ENCODE data around the gene RARA. TPM values are rescaled to one million over a fixed set of nuclear protein-coding genes. Genes with fewer than 3 reads are reported as not detected.

The RARA gene
- total RNA-seq, 1 donor from 2014 or later, result 19.5 TPM

DNA sequence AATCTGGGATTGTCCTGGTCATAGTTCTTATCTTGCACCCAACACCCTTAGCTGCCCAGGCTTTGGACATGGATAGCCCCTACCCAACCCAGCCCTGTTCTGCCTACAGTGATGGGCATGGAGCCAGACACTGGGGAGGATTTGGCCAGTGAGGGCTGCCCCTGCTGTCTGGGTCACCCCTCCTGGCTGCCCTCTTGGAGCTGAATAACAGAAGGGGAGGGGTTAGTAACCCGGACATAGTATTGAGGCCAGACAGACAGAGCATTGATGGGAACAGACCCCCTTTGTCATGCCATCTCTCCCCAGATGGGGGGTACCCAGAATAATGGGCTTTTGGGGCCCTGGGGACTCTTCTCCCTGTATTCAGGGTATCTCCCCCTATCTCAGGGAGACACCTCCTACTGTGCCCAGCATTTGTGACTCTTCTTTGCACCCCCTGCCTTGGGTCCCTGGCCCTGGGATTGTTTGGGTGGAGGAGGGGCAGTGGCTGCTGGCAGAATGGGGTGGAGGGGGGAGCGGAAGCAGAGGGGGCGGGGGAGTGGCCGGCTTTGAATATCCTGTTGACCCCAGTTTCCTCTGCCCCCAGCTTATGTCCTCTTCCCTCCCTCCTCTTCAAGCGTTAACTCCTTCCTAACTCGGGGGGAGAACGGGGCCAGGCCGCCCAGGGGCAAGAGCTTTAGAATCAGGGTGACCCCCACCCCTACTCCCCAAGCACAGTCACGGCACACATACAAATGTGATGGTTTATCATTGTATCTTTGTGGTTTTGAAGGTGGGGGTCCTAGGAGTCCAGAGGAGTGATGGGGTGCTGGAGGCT, 38.5 kb downstream of the RARA start:
- no peak overlapping the region for H3K4me3 ChIP-seq (ENCODE audit: low read depth, low read length)
- no peak for DNase-seq (ENCODE audit: low read depth)
- TF ChIP-seq CTCF (conservative IDR thresholded peaks at IDR 0.05; ENCODE audit: low read depth, low read length), result no peak

- no peak overlapping the region for H3K4me3 ChIP-seq (ENCODE audit: low read depth, low read length)
- no peak for TF ChIP-seq CTCF (conservative IDR thresholded peaks at IDR 0.05; ENCODE audit: low read depth, low read length)
- DNase-seq (ENCODE audit: low read depth), result no peak
Measured at GRCh38 chr17:40348136-40348504, 39.1 kb downstream of the RARA start.

DNA sequence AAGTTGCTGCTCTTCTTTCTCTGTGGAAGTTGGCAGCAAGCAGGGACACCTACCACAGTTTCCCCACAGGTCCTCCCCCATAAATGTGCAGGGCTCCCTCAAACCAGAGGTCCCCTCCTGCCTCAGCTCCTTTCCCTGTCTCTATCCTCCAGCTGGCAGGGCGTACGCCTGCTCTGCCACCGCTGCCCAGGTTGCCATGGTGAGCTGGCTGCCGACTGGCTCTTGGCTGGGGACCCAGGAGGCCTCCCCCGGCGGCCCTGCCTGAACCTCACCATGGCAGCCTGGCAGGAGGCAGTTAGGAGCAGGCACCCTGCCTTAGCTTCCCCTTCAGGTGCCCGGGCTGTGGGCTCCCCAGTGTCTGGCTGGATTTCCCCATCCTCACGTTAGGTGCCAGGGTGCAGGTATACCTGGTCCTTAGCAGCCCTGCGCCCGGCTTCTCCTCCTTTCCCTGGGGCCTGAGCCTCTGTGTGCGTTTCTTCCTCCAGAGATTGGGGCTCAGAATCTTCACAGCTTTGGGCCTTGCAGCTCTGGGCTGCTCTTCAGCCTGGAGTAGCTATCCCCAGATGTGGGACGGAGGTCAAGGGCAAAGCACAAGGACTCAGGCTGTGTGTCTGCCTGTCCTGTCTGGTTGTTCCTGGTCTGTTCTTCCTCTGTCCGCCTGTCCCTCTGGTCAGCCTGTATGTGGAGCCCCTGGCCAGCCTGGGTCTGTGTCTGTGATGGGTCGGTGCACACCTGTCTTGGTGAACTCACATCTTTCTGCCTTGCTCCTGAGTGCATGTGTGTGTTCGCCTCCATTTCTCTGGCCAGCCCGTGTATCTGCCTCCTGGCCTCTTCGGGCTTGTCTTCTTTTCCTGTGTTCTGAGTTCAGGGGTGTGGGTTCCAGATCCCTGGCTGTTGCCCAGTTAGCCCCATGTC, 39.8 kb downstream of the RARA start:
- no peak overlapping the region for H3K4me3 ChIP-seq (ENCODE audit: low read depth, low read length)
- DNase-seq (ENCODE audit: low read depth), result no peak
- TF ChIP-seq CTCF (conservative IDR thresholded peaks at IDR 0.05; ENCODE audit: low read depth, low read length), result no peak

- TF ChIP-seq CTCF (conservative IDR thresholded peaks at IDR 0.05; ENCODE audit: low read depth, low read length), result no peak
- H3K4me3 ChIP-seq (ENCODE audit: low read depth, low read length), result no peak overlapping the region
- no peak for DNase-seq (ENCODE audit: low read depth)
Measured at GRCh38 chr17:40349477-40349894, 40.5 kb downstream of the RARA start.

- no peak for TF ChIP-seq CTCF (conservative IDR thresholded peaks at IDR 0.05; ENCODE audit: low read depth, low read length)
- H3K4me3 ChIP-seq (ENCODE audit: low read depth, low read length), result no peak overlapping the region
- DNase-seq (ENCODE audit: low read depth), result no peak
Measured at GRCh38 chr17:40349895-40350688, 41.1 kb downstream of the RARA start.

DNA sequence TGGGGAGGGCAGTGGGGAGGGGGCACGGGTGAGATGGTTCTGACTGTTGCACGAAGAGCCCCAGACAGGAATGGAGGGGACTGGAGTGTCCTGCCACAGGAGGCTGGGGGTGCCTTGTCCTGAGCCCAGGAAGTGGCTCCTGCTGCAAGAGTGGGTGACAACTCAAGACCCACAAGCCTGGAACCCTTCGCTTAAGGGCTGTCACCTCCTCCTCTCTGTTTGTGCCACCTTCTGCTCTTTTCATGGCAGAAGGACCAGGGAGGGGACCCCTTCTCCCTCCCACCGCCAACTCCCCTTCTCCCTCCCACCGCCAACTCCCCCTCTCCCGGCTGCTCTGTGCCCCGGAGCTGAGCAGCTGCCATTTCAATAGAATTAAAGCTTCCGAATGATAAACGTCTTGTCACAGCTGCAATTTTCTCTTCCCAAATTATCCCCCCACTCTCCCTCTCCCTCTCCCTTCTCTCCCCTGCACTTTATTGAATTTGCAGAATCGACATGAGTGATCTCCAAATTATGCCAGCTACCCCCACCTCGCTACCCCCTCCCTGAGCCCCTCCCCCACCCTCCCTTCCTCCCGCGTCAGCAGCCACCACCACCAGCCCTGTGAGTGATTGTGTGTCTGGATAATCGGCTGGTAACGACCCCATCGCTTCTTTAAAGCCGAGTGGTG, 41.8 kb downstream of the RARA start:
- no peak overlapping the region for H3K4me3 ChIP-seq (ENCODE audit: low read depth, low read length)
- no peak for DNase-seq (ENCODE audit: low read depth)
- no peak for TF ChIP-seq CTCF (conservative IDR thresholded peaks at IDR 0.05; ENCODE audit: low read depth, low read length)

All from epithelial cell of proximal tubule (primary cell).